Astrocyte (in vitro differentiated cells and primary cell): Measurements from ENCODE around the gene EPHB1.

Experiments used
- CTCF ChIP-seq: IDR thresholded peaks from 2 replicates; pipeline ENCODE4 v1.5.1; 2011; ENCODE audit warnings: low read depth, mild to moderate bottlenecking, inconsistent platforms, low read length, moderate library complexity; ENCODE audit not compliant: insufficient read depth
- EZH2 ChIP-seq: IDR thresholded peaks from 2 replicates; pipeline ENCODE4 v1.6.1; 2012; ENCODE audit warnings: mild to moderate bottlenecking, low read length, inconsistent platforms; ENCODE audit not compliant: insufficient read depth

GRCh38 chr3:135218782-135219181 lies 423.7 kb downstream of the EPHB1 start:
- TF ChIP-seq EZH2, result no peak
- TF ChIP-seq CTCF, result no peak
